Rectal smooth muscle tissue (tissue), 1 donor: ENCODE data around the gene ZCRB1.
"Not testable (repeated sequence)": the region's sequence is repeated elsewhere in the genome, so short reads cannot be mapped to it uniquely, and the experiment has no call there.

Source experiments
- H3K27ac ChIP-seq: one replicate; pipeline ENCODE4 v1.7.0; 2013; ENCODE audit warnings: low read depth, low read length, inconsistent platforms
- H3K27me3 ChIP-seq: one replicate; pipeline ENCODE4 v1.7.0; 2013; ENCODE audit warnings: low read length; ENCODE audit not compliant: control insufficient read depth, insufficient read depth
- H3K36me3 ChIP-seq: one replicate; pipeline ENCODE4 v1.7.0; 2013; ENCODE audit warnings: low read length; ENCODE audit not compliant: control insufficient read depth, insufficient read depth
- H3K4me1 ChIP-seq: one replicate; pipeline ENCODE4 v1.7.0; 2013; ENCODE audit warnings: low read length; ENCODE audit not compliant: control insufficient read depth, insufficient read depth
- H3K4me3 ChIP-seq: one replicate; pipeline ENCODE4 v1.7.0; 2013; ENCODE audit warnings: low read length
- H3K9ac ChIP-seq: one replicate; pipeline ENCODE4 v1.7.0; 2013; ENCODE audit warnings: low read length

Gene ZCRB1

GRCh38 chr12:42349119-42350020, 23.5 kb upstream of the ZCRB1 start:
- not testable (repeated sequence) for H3K27me3 ChIP-seq, H3K9ac ChIP-seq, H3K27ac ChIP-seq, H3K4me1 ChIP-seq, H3K4me3 ChIP-seq, H3K36me3 ChIP-seq

GRCh38 chr12:42346403-42347002, 20.6 kb upstream of the ZCRB1 start:
- Histone ChIP-seq H3K27ac (no peak overlapping the region), H3K9ac (no peak overlapping the region), H3K4me3 (no peak overlapping the region), H3K4me1 (no peaks in the 10 kb centered on the region), H3K27me3 (no peaks in the 10 kb centered on the region), H3K36me3 (no peaks in the 10 kb centered on the region)

- H3K4me1 ChIP-seq, result no peaks in the 10 kb centered on the region
- no peaks in the 10 kb centered on the region for H3K36me3 ChIP-seq
- H3K4me3 ChIP-seq, result no peak overlapping the region
- H3K27me3 ChIP-seq, result no peaks in the 10 kb centered on the region
- no peak overlapping the region for H3K9ac ChIP-seq
- H3K27ac ChIP-seq, result no peak overlapping the region
Observed at GRCh38 chr12:42343721-42344120, 17.8 kb upstream of the ZCRB1 start.

GRCh38 chr12:42342028-42342427, 16.1 kb upstream of the ZCRB1 start:
- H3K27me3 ChIP-seq, result no peaks in the 10 kb centered on the region
- no peak overlapping the region for H3K9ac ChIP-seq
- no peak overlapping the region for H3K4me3 ChIP-seq
- no peak overlapping the region for H3K27ac ChIP-seq
- H3K4me1 ChIP-seq, result no peaks in the 10 kb centered on the region
- H3K36me3 ChIP-seq, result no peaks in the 10 kb centered on the region

- no peaks in the 10 kb centered on the region for H3K4me1 ChIP-seq
- H3K27ac ChIP-seq, result no peak overlapping the region
- no peaks in the 10 kb centered on the region for H3K36me3 ChIP-seq
- H3K9ac ChIP-seq, result no peak overlapping the region
- H3K27me3 ChIP-seq, result no peaks in the 10 kb centered on the region
- H3K4me3 ChIP-seq, result no peak overlapping the region
Observed at GRCh38 chr12:42338280-42338679, 12.4 kb upstream of the ZCRB1 start.

GRCh38 chr12:42336286-42336685, 10.4 kb upstream of the ZCRB1 start:
- no peaks in the 10 kb centered on the region for H3K4me1 ChIP-seq
- no peaks in the 10 kb centered on the region for H3K36me3 ChIP-seq
- no peak overlapping the region for H3K27ac ChIP-seq
- H3K27me3 ChIP-seq, result no peaks in the 10 kb centered on the region
- H3K9ac ChIP-seq, result no peak overlapping the region
- no peak overlapping the region for H3K4me3 ChIP-seq

GRCh38 chr12:42332301-42333285, 6.7 kb upstream of the ZCRB1 start:
- Histone ChIP-seq H3K9ac (no peak overlapping the region), H3K4me1 (peaks cover 3% of the 10 kb centered on the region)

GRCh38 chr12:42330097-42330496, 4.2 kb upstream of the ZCRB1 start:
- not testable (repeated sequence) for H3K36me3 ChIP-seq, H3K4me1 ChIP-seq, H3K27ac ChIP-seq, H3K9ac ChIP-seq, H3K27me3 ChIP-seq, H3K4me3 ChIP-seq

More at GRCh38 chr12:42332301-42333285, 6.7 kb upstream of the ZCRB1 start:
- H3K4me3 ChIP-seq, result no peak overlapping the region
- H3K36me3 ChIP-seq, result no peaks in the 10 kb centered on the region
- no peaks in the 10 kb centered on the region for H3K27me3 ChIP-seq
- no peak overlapping the region for H3K27ac ChIP-seq

GRCh38 chr12:42327227-42327590, 1.3 kb upstream of the ZCRB1 start:
- peak overlapping the region; percentile 82 for H3K4me3 ChIP-seq
- H3K36me3 ChIP-seq, result no peaks in the 10 kb centered on the region
- H3K27ac ChIP-seq, result no peak overlapping the region
- no peak overlapping the region for H3K9ac ChIP-seq
- peaks cover 8% of the 10 kb centered on the region for H3K4me1 ChIP-seq
- H3K27me3 ChIP-seq, result no peaks in the 10 kb centered on the region

- Histone ChIP-seq H3K36me3 (no peaks in the 10 kb centered on the region), H3K27me3 (no peaks in the 10 kb centered on the region), H3K4me1 (peaks cover 8% of the 10 kb centered on the region), H3K4me3 (peak overlapping the region; percentile 82), H3K9ac (no peak overlapping the region), H3K27ac (peak overlapping the region; percentile 88)
Observed at GRCh38 chr12:42326541-42327226, 790 bp upstream of the ZCRB1 start.

- Histone ChIP-seq H3K9ac (peak overlapping the region; percentile 85), H3K4me1 (peaks cover 8% of the 10 kb centered on the region), H3K27ac (peak overlapping the region; percentile 88), H3K27me3 (no peaks in the 10 kb centered on the region), H3K36me3 (no peaks in the 10 kb centered on the region), H3K4me3 (peak overlapping the region; percentile 82)
Observed at GRCh38 chr12:42325326-42325652, 605 bp downstream of the ZCRB1 start.

GRCh38 chr12:42323856-42324255, 2.0 kb downstream of the ZCRB1 start:
- no peak overlapping the region for H3K4me3 ChIP-seq
- no peaks in the 10 kb centered on the region for H3K36me3 ChIP-seq
- peaks cover 8% of the 10 kb centered on the region for H3K4me1 ChIP-seq

More at GRCh38 chr12:42323856-42324255, 2.0 kb downstream of the ZCRB1 start:
- Histone ChIP-seq H3K9ac (no peak overlapping the region), H3K27ac (no peak overlapping the region), H3K27me3 (no peaks in the 10 kb centered on the region)
